ENCODE data around the gene C1orf21.

DNA sequence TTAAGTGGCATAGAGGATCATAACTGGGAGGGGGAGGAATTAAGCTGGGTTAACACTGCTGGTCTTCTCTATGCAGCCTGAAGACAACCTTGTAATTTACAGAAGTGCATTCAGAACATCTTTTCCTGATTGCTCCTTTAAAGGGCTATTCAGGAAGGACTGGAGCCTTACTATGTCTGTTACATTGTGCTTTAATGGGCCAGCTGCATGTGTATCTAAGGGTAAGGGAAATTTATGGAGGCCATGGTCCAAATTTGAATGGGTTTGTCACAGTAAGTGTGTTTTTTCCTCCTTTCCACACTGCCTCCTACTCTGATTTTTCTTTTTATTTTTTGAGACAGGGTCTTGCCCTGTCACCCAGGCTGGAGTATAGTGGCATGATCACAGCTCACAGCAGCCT is 19.6 kb downstream of the C1orf21 start:
- TF ChIP-seq, protein P1, sequence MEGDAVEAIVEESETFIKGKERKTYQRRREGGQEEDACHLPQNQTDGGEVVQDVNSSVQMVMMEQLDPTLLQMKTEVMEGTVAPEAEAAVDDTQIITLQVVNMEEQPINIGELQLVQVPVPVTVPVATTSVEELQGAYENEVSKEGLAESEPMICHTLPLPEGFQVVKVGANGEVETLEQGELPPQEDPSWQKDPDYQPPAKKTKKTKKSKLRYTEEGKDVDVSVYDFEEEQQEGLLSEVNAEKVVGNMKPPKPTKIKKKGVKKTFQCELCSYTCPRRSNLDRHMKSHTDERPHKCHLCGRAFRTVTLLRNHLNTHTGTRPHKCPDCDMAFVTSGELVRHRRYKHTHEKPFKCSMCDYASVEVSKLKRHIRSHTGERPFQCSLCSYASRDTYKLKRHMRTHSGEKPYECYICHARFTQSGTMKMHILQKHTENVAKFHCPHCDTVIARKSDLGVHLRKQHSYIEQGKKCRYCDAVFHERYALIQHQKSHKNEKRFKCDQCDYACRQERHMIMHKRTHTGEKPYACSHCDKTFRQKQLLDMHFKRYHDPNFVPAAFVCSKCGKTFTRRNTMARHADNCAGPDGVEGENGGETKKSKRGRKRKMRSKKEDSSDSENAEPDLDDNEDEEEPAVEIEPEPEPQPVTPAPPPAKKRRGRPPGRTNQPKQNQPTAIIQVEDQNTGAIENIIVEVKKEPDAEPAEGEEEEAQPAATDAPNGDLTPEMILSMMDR (IDR thresholded peaks at IDR 0.05) = no peak
- no peak for TF ChIP-seq POLR2A (IDR thresholded peaks at IDR 0.05)
